ENCODE data around the gene FRMD8. TPM values are rescaled to one million over a fixed set of nuclear protein-coding genes. Genes with fewer than 3 reads are reported as not detected.

FRMD8 gene
- total and polyA plus RNA-seq, 9 of the 15 experiments (the other 6 are each of a cell fraction or from before 2014, with no cell fraction given): 4.5 to 54.5 (median 15.8) TPM

GRCh38 chr11:65425971-65426838 is 39.8 kb downstream of the FRMD8 start (continued):
- no peak for TF ChIP-seq RREB1 (CRISPR knock-in tag; IDR thresholded peaks at IDR 0.05)
- no peak for TF ChIP-seq TCF15 (CRISPR knock-in tag; IDR thresholded peaks at IDR 0.05)
- no peak for TF ChIP-seq BCL6 (CRISPR knock-in tag; IDR thresholded peaks at IDR 0.05)
- no peak for TF ChIP-seq MCM7 (IDR thresholded peaks at IDR 0.05)
- 0 out of 2 replicates have a peak, but pooled peaks have one; percentile 69 for TF ChIP-seq ESRRB (CRISPR knock-in tag; IDR thresholded peaks at IDR 0.05; ENCODE audit: borderline replicate concordance)
- TF ChIP-seq ZFP30 (CRISPR knock-in tag; IDR thresholded peaks at IDR 0.05; ENCODE audit: borderline replicate concordance): no peak
- no peak for TF ChIP-seq FOXA1 (IDR thresholded peaks at IDR 0.05; ENCODE audit: borderline replicate concordance)
- TF ChIP-seq KDM1A (IDR thresholded peaks at IDR 0.05): no peak
- TF ChIP-seq JUNB (CRISPR knock-in tag; conservative IDR thresholded peaks at IDR 0.05): no peak; the same call in 1 of the 2 replicates
- no peak for TF ChIP-seq ZNF384 (IDR thresholded peaks at IDR 0.05; ENCODE audit: low read depth, low read length)
- TF ChIP-seq LARP7 (IDR thresholded peaks at IDR 0.05): no peak; the same call in 1 of the 2 replicates
- TF ChIP-seq ERF (CRISPR knock-in tag; IDR thresholded peaks at IDR 0.05): peak; percentile 14; the same call in 1 of the 2 replicates
- no peak for TF ChIP-seq FOXK1 (CRISPR knock-in tag; IDR thresholded peaks at IDR 0.05; ENCODE audit: borderline replicate concordance)
- TF ChIP-seq GABPB2 (CRISPR knock-in tag; conservative IDR thresholded peaks at IDR 0.05): no peak
- TF ChIP-seq NFRKB (IDR thresholded peaks at IDR 0.05; ENCODE audit: low read depth): no peak; the same call in 1 of the 2 replicates
- no peak for TF ChIP-seq MCM3 (IDR thresholded peaks at IDR 0.05)
- no peak for TF ChIP-seq ZBTB49 (CRISPR knock-in tag; IDR thresholded peaks at IDR 0.05; ENCODE audit: borderline replicate concordance)
- no peak; the same call in 1 of the 2 replicates for TF ChIP-seq HOXB6 (CRISPR knock-in tag; IDR thresholded peaks at IDR 0.05; ENCODE audit: borderline replicate concordance)
- TF ChIP-seq SIN3A (IDR thresholded peaks at IDR 0.05; ENCODE audit: borderline replicate concordance in 2 of 2, control insufficient read depth in 1 of 2, low read depth in 2 of 2, low read length in 2 of 2): peak in 1 of 2 experiments; percentile 80; a peak in 1 of 4 replicates

Measured in K562 (cell line).